MCF 10A (cell line): ENCODE data around the gene SPACA7. TPM values are rescaled to one million over a fixed set of nuclear protein-coding genes. Genes with fewer than 3 reads are reported as not detected.

Experiments
- BruUV-seq: library from RNA; stranded (reverse); fragments of 400-500 nt; replicated peaks from 2 replicates; lab custom pipeline; 2021; lab: Mats Ljungman, UMichigan
- CTCF ChIA-PET: fragments of 300-600 bp; sonication (Branson Sonifier 250); formaldehyde crosslinking; extraction: SDS; loops from one replicate; lab custom pipeline; 2021; ENCODE audit warnings: antibody characterized with exemption, inconsistent platforms; lab: Yijun Ruan, JAX
- POLR2A ChIA-PET: fragments of 300-600, 350-650 bp; sonication (Branson Sonifier 250); formaldehyde crosslinking; extraction: SDS; loops from one replicate; lab custom pipeline; 2020; ENCODE audit warnings: antibody characterized with exemption, inconsistent platforms; lab: Yijun Ruan, JAX
- DNase-seq: peaks from one replicate; pipeline ENCODE4 v3.0.0-alpha.2; 2018; ENCODE audit not compliant: unreplicated experiment
- H3K27ac Mint-ChIP-seq: one replicate; pipeline ENCODE4 v1.8.0; 2022; ENCODE audit warnings: mild to moderate bottlenecking, low read depth, mixed read lengths; ENCODE audit not compliant: unreplicated experiment
- H3K27me3 Mint-ChIP-seq: one replicate; pipeline ENCODE4 v1.8.0; 2022; ENCODE audit warnings: mixed read lengths; ENCODE audit not compliant: insufficient read depth, unreplicated experiment
- H3K36me3 Mint-ChIP-seq: one replicate; pipeline ENCODE4 v1.8.0; 2022; ENCODE audit warnings: mild to moderate bottlenecking, moderate library complexity, mixed read lengths; ENCODE audit not compliant: insufficient read depth, unreplicated experiment
- H3K4me1 Mint-ChIP-seq: one replicate; pipeline ENCODE4 v1.8.0; 2022; ENCODE audit warnings: mixed read lengths; ENCODE audit not compliant: insufficient read depth, unreplicated experiment
- H3K4me3 Mint-ChIP-seq: one replicate; pipeline ENCODE4 v1.8.0; 2022; ENCODE audit warnings: mild to moderate bottlenecking, moderate library complexity, mixed read lengths; ENCODE audit not compliant: unreplicated experiment
- H3K9me3 Mint-ChIP-seq: one replicate; pipeline ENCODE4 v1.8.0; 2022; ENCODE audit warnings: mixed read lengths; ENCODE audit not compliant: unreplicated experiment
- CTCF ChIP-seq: fragments of 200-600 bp; IDR thresholded peaks from one replicate; pipeline ENCODE4 v1.8.0; 2022; ENCODE audit warnings: antibody characterized with exemption, mild to moderate bottlenecking; ENCODE audit not compliant: unreplicated experiment
- intact Hi-C: fragments of 100-400 bp; cut with micrococcal nuclease; formaldehyde crosslinking; loops from 2 replicates; pipeline ENCODE4 v1.14.1; 2022
- total RNA-seq: library from RNA; stranded (reverse); gene quantifications from 2 replicates; pipeline ENCODE4 v1.2.3, GENCODE V29; 2022

The SPACA7 gene
- total RNA-seq, 1 experiment from 2014 or later: not detected

GRCh38 chr13:112355274-112355838 is 20.8 kb upstream of the SPACA7 start:
- BruUV-seq: no TSS peak
- no peak for DNase-seq
- POLR2A ChIA-PET: no interaction called here
- intact Hi-C loops: no loop called here
- Mint-ChIP-seq H3K4me1 (no peaks in the 10 kb centered on the region), H3K9me3 (peaks cover 23% of the 10 kb centered on the region), H3K27ac (no peak overlapping the region), H3K4me3 (no peak overlapping the region), H3K27me3 (no peaks in the 10 kb centered on the region), H3K36me3 (no peaks in the 10 kb centered on the region)
- TF ChIP-seq CTCF: no peak
- CTCF ChIA-PET: no interaction called here

DNA sequence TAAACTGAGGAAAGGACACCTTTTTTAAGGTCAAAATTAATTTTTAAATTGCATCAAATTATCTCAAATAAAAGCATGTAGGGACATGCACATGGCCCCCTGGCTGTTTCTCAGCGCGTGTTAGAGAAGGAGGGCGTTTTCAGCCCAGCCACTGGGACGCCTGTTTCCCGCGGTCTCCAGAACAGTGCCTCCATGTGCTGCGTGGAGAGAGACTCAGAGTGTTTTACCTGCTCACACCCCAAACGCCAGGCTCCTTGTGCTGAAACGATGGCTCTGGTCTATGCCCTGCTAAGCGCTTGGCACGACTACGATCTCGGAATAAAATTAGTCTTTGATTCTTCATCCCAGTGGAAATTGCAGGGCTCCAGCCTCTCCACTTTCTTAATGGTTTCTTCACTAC is 20.0 kb upstream of the SPACA7 start:
- DNase-seq: no peak
- Mint-ChIP-seq H3K4me1 (no peaks in the 10 kb centered on the region), H3K4me3 (no peak overlapping the region), H3K27ac (no peak overlapping the region), H3K9me3 (peaks cover 22% of the 10 kb centered on the region), H3K27me3 (no peaks in the 10 kb centered on the region), H3K36me3 (no peaks in the 10 kb centered on the region)
- CTCF ChIA-PET: no interaction called here
- no TSS peak for BruUV-seq
- intact Hi-C loops: no loop called here
- POLR2A ChIA-PET: no interaction called here
- no peak for TF ChIP-seq CTCF

DNA sequence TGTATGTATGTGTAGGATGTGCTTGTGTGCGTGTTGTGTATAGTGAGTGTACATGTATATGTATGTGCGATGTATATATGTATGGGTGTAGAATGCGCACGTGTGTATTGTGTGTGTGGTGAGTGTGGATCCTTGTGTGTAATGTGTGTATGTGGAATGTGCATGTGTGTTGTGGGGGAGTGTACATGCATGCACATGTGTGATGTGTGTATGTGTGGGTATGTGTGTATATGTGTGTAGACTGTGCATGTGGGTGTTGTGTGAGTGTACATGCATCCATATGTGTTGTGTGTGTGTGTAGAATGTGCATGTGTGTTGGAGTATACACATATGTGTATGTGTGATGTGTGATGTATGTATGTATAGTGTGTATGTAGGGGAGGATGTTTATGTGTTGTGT is 18.0 kb upstream of the SPACA7 start:
- H3K9me3 Mint-ChIP-seq: peaks cover 24% of the 10 kb centered on the region

DNA sequence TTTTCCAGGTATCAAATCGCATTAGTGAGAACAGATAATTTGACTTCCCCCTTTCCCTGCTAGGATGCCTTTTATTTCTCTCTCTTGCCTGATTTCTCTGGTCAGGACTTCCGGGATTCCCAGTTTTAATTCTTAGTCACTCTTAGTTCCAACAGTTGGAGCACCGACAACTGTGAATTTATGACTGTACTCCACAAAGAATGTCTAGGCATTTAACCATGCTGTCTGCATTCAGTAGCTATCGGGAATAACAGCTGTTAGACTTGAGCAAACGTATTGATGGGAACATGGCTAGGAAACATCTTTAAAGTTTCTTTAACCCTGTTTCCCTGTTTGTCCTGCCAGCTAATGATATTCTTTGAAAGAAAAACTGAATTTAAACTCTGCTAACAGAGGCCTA is 14.1 kb upstream of the SPACA7 start:
- intact Hi-C loops: no loop called here
- H3K4me1 Mint-ChIP-seq: no peaks in the 10 kb centered on the region
- POLR2A ChIA-PET: no interaction called here
- no peak overlapping the region for H3K27ac Mint-ChIP-seq
- peaks cover 25% of the 10 kb centered on the region for H3K9me3 Mint-ChIP-seq
- H3K4me3 Mint-ChIP-seq: no peak overlapping the region
- no peak for DNase-seq
- H3K36me3 Mint-ChIP-seq: no peaks in the 10 kb centered on the region
- CTCF ChIA-PET: no interaction called here
- H3K27me3 Mint-ChIP-seq: no peaks in the 10 kb centered on the region
- no peak for TF ChIP-seq CTCF
- BruUV-seq: no TSS peak

More for the DNA sequence above, 18.0 kb upstream of the SPACA7 start:
- Mint-ChIP-seq H3K27ac (no peak overlapping the region), H3K4me3 (no peak overlapping the region), H3K4me1 (no peaks in the 10 kb centered on the region), H3K36me3 (no peaks in the 10 kb centered on the region), H3K27me3 (no peaks in the 10 kb centered on the region)
- no peak for TF ChIP-seq CTCF
- ChIA-PET CTCF (no interaction called here), POLR2A (no interaction called here)
- no peak for DNase-seq
- no TSS peak for BruUV-seq
- intact Hi-C loops: no loop called here
